H1 (cell line): ENCODE results near the gene MAGI2. TPM values are rescaled to one million over a fixed set of nuclear protein-coding genes. Genes with fewer than 3 reads are reported as not detected.

ENCODE experiments used
- CTCF ChIA-PET: fragments of 300-600 bp; sonication (Branson Sonifier 250); formaldehyde crosslinking; loops from one replicate; lab custom pipeline; 2021; ENCODE audit not compliant: partially characterized antibody; lab: Charles Lee
- POLR2A ChIA-PET: fragments of 300-600 bp; sonication (Branson Sonifier 250); formaldehyde crosslinking; loops from one replicate; lab custom pipeline; 2021; ENCODE audit warnings: inconsistent platforms; ENCODE audit not compliant: partially characterized antibody; lab: Charles Lee
- DNase-seq, 2 experiments: peaks; one replicate each; pipeline versions ENCODE4 v3.0.0 to v3.0.0-alpha.2; 2010 to 2022; ENCODE audit warnings: low spot score in 2 of 2, low read depth in 1 of 2, mixed read lengths in 1 of 2
- FAIRE-seq: peaks from 2 replicates; lab custom pipeline; 2011; peaks lifted over from hg19 to GRCh38; lab: Jason Lieb, UNC
- H2AFZ ChIP-seq: 2 replicates; pipeline ENCODE4 v1.8.1; 2012; ENCODE audit warnings: low read length, inconsistent platforms
- H2AK5ac ChIP-seq: 2 replicates; pipeline ENCODE4 v1.6.1; 2013; ENCODE audit warnings: low read depth, low read length
- H2BK120ac ChIP-seq: replicated peaks from 2 replicates; pipeline ENCODE3; 2013; ENCODE audit warnings: low read depth, low read length, inconsistent platforms
- H2BK12ac ChIP-seq: 2 replicates; pipeline ENCODE4 v1.6.1; 2013; ENCODE audit warnings: low read depth, low read length
- H2BK15ac ChIP-seq: 2 replicates; pipeline ENCODE4 v1.6.1; 2013; ENCODE audit warnings: low read length
- H2BK20ac ChIP-seq: 2 replicates; pipeline ENCODE4 v1.6.1; 2013; ENCODE audit warnings: low read length
- H2BK5ac ChIP-seq: 2 replicates; pipeline ENCODE4 v1.6.1; 2013; ENCODE audit warnings: low read depth, low read length
- H3K14ac ChIP-seq: 2 replicates; pipeline ENCODE4 v1.6.1; 2013; ENCODE audit warnings: inconsistent platforms; ENCODE audit not compliant: insufficient read length
- H3K18ac ChIP-seq: 2 replicates; pipeline ENCODE4 v1.6.1; 2013; ENCODE audit warnings: low read length; ENCODE audit errors: extremely low read depth
- H3K23ac ChIP-seq: 2 replicates; pipeline ENCODE4 v1.6.1; 2013; ENCODE audit warnings: inconsistent platforms; ENCODE audit not compliant: insufficient read length
- H3K23me2 ChIP-seq: 2 replicates; pipeline ENCODE4 v1.6.1; 2013; ENCODE audit warnings: low read depth, low read length
- H3K27ac ChIP-seq: 2 replicates; pipeline ENCODE4 v1.6.1; 2011; ENCODE audit warnings: low read depth, low read length, inconsistent platforms
- H3K27me3 ChIP-seq, 4 experiments: replicated peaks in 1 of 4; 1 replicate in 1 of 4; 2 replicates in 3 of 4; pipeline versions ENCODE4 v1.6.1 to v1.8.1; 2011 to 2013; ENCODE audit warnings: low read length in 3 of 4, mild to moderate bottlenecking in 3 of 4, inconsistent platforms in 2 of 4, mixed read lengths in 2 of 4, moderate library complexity in 1 of 4; ENCODE audit not compliant: control insufficient read depth in 3 of 4, insufficient read depth in 3 of 4; ENCODE audit errors: extremely low read depth in 1 of 4
- H3K36me3 ChIP-seq, 4 experiments: 2 replicates each; pipeline versions ENCODE4 v1.6.1 to v1.8.1; 2011 to 2013; ENCODE audit warnings: mild to moderate bottlenecking in 4 of 4, low read length in 3 of 4, moderate library complexity in 2 of 4, control low read depth in 1 of 4, inconsistent platforms in 1 of 4; ENCODE audit not compliant: insufficient read depth in 4 of 4, control insufficient read depth in 2 of 4
- H3K4ac ChIP-seq: replicated peaks from 2 replicates; pipeline ENCODE3; 2013; ENCODE audit warnings: low read length, low read depth, mixed read lengths, inconsistent platforms; ENCODE audit not compliant: insufficient read length
- H3K4me1 ChIP-seq, 4 experiments: replicated peaks in 1 of 4; 1 replicate in 1 of 4; 2 replicates in 3 of 4; pipeline versions ENCODE4 v1.6.1 to v1.8.1; 2011 to 2013; ENCODE audit warnings: low read length in 3 of 4, inconsistent platforms in 2 of 4, mixed read lengths in 1 of 4; ENCODE audit not compliant: insufficient read depth in 4 of 4, control insufficient read depth in 3 of 4
- H3K4me2 ChIP-seq, 2 experiments: 2 replicates each; pipeline versions ENCODE4 v1.6.1 to v1.8.1; 2011 to 2013; ENCODE audit warnings: low read depth in 2 of 2, low read length in 2 of 2, control low read depth in 1 of 2, inconsistent platforms in 1 of 2, mild to moderate bottlenecking in 1 of 2; ENCODE audit not compliant: insufficient read depth in 1 of 2
- H3K4me3 ChIP-seq, 4 experiments: fragments of 200-600, 300-600 bp in 1 of 4; sonication (generic), shearing (Covaris generic), sonication (Bioruptor Twin) in 1 of 4; 2 replicates each; pipeline versions ENCODE4 v1.5.1 to v1.8.1; 2011 to 2016; ENCODE audit warnings: low read length in 4 of 4, low read depth in 3 of 4, control low read depth in 2 of 4, inconsistent platforms in 2 of 4, mild to moderate bottlenecking in 2 of 4, mixed read lengths in 1 of 4, moderate library complexity in 1 of 4; ENCODE audit not compliant: insufficient read depth in 2 of 4; ENCODE audit errors: extremely low read depth in 1 of 4
- H3K56ac ChIP-seq: replicated peaks from 2 replicates; pipeline ENCODE3; 2013; ENCODE audit warnings: low read depth, mild to moderate bottlenecking, mixed read lengths, low read length, inconsistent platforms; ENCODE audit not compliant: insufficient read length
- H3K79me1 ChIP-seq: 2 replicates; pipeline ENCODE4 v1.6.1; 2013; ENCODE audit warnings: low read depth, low read length, control low read depth
- H3K79me2 ChIP-seq, 2 experiments: 2 replicates each; pipeline versions ENCODE4 v1.6.1 to v1.8.1; 2012 to 2013; ENCODE audit warnings: low read length in 2 of 2, mild to moderate bottlenecking in 2 of 2, inconsistent platforms in 1 of 2; ENCODE audit not compliant: insufficient read depth in 2 of 2, control insufficient read depth in 1 of 2
- H3K9ac ChIP-seq, 4 experiments: replicated peaks in 1 of 4; 1 replicate in 1 of 4; 2 replicates in 3 of 4; pipeline versions ENCODE4 v1.6.1 to v1.8.1; 2011 to 2013; ENCODE audit warnings: low read depth in 3 of 4, low read length in 3 of 4, control low read depth in 2 of 4, mild to moderate bottlenecking in 2 of 4, moderate library complexity in 2 of 4, inconsistent platforms in 1 of 4; ENCODE audit errors: extremely low read depth in 1 of 4
- H3K9me3 ChIP-seq, 2 experiments: 2 replicates each; pipeline versions ENCODE4 v1.6.1 to v1.8.1; 2012 to 2013; ENCODE audit warnings: mild to moderate bottlenecking in 2 of 2, moderate library complexity in 2 of 2, control low read depth in 1 of 2, inconsistent platforms in 1 of 2, low read depth in 1 of 2, low read length in 1 of 2, mixed read lengths in 1 of 2; ENCODE audit not compliant: insufficient read depth in 2 of 2
- H4K20me1 ChIP-seq, 2 experiments: replicated peaks in 1 of 2; 2 replicates each; pipeline versions ENCODE3 to v1.8.1; 2011 to 2013; ENCODE audit warnings: inconsistent platforms in 2 of 2, low read length in 2 of 2, mild to moderate bottlenecking in 1 of 2; ENCODE audit not compliant: insufficient read depth in 2 of 2, control insufficient read depth in 1 of 2
- H4K5ac ChIP-seq: 2 replicates; pipeline ENCODE4 v1.6.1; 2013; ENCODE audit warnings: low read length, low read depth, mixed read lengths, inconsistent platforms; ENCODE audit not compliant: insufficient read length
- H4K8ac ChIP-seq: 2 replicates; pipeline ENCODE4 v1.8.0; 2013; ENCODE audit warnings: mild to moderate bottlenecking, moderate library complexity, low read length, inconsistent platforms; ENCODE audit not compliant: insufficient read depth; ENCODE audit errors: extremely low read depth
- H4K91ac ChIP-seq: replicated peaks from 2 replicates; pipeline ENCODE3; 2013; ENCODE audit warnings: low read length, mixed read lengths, inconsistent platforms; ENCODE audit not compliant: insufficient read length
- CBX5 ChIP-seq: fragments of 300-800, 300-1000 bp; sonication (generic); IDR thresholded peaks from 2 replicates; pipeline ENCODE4 v1.7.1; 2016; ENCODE audit warnings: antibody characterized with exemption, low read length, low read depth
- CEBPB ChIP-seq: IDR thresholded peaks from 2 replicates; pipeline ENCODE4 v1.6.1; 2012; ENCODE audit warnings: low read depth, low read length
- KDM5A ChIP-seq: fragments of 200-600 bp; IDR thresholded peaks from 2 replicates; pipeline ENCODE4 v1.7.1; 2012; ENCODE audit warnings: mild to moderate bottlenecking, low read length, inconsistent platforms, mixed read lengths
- NRF1 ChIP-seq: IDR thresholded peaks from 2 replicates; pipeline ENCODE4 v1.6.1; 2011; ENCODE audit warnings: mild to moderate bottlenecking, low read depth, low read length, improper control_type of control experiment
- PHF8 ChIP-seq: fragments of 200-600 bp; sonication (generic); conservative IDR thresholded peaks from 2 replicates; pipeline ENCODE4 v1.7.1; 2012; ENCODE audit warnings: low read depth, mild to moderate bottlenecking, inconsistent platforms, low read length, moderate library complexity
- POLR2AphosphoS5 ChIP-seq: IDR thresholded peaks from 2 replicates; pipeline ENCODE4 v1.6.1; 2011; ENCODE audit warnings: low read depth, low read length
- RFX5 ChIP-seq: IDR thresholded peaks from 2 replicates; pipeline ENCODE4 v1.6.1; 2011; ENCODE audit warnings: low read depth, low read length, improper control_type of control experiment, borderline replicate concordance
- SP1 ChIP-seq: IDR thresholded peaks from 2 replicates; pipeline ENCODE4 v1.6.1; 2011; ENCODE audit warnings: low read depth, low read length
- TAF7 ChIP-seq: optimal IDR thresholded peaks from 2 replicates; pipeline ENCODE3; 2011; ENCODE audit warnings: low read depth, mild to moderate bottlenecking, inconsistent platforms, low read length, moderate library complexity, borderline replicate concordance
- YY1 ChIP-seq: IDR thresholded peaks from 2 replicates; pipeline ENCODE4 v1.6.1; 2011; ENCODE audit warnings: low read depth, mild to moderate bottlenecking, low read length
- WGBS, 2 experiments: shearing (Covaris generic) in 1 of 2; methylation state at CpG; one replicate each; pipeline versions ENCODE4 v1.1.6 to v1.1.7; 2013 to 2015; ENCODE audit warnings: low lambda C conversion rate in 2 of 2, mixed read lengths in 2 of 2, inconsistent platforms in 1 of 2, low coverage in 1 of 2, missing lambda C conversion rate in 1 of 2; ENCODE audit not compliant: insufficient replicate concordance in 2 of 2, insufficient coverage in 1 of 2, insufficient read length in 1 of 2; ENCODE audit errors: extremely low coverage in 1 of 2, missing lambda C conversion rate in 1 of 2; 5-methylcytosine and 5-hydroxymethylcytosine counted together
- polyA plus RNA-seq, 7 experiments: library from polyadenylated mRNA; depleted of rRNA in 3 of 7; stranded (reverse) in 5 of 7; unstranded in 2 of 7; fragments of >200 nt in 5 of 7; fragments of 200-250 nt in 2 of 7; gene quantifications; 1 replicate in 5 of 7; 2 replicates in 1 of 7; 4 replicates in 1 of 7; pipeline versions ENCODE4 v1.2.1 to v1.2.3, GENCODE V29; 2011 to 2013; ENCODE audit warnings: missing spikeins in 2 of 7, mixed read lengths in 2 of 7
- total RNA-seq: library from RNA; stranded (reverse); fragmentation: NEBNext Ultra II Directional; extraction: Animal tissue kit (Norgen Biotek cat#: 25700); gene quantifications from 2 replicates; pipeline ENCODE4 v1.2.1, GENCODE V29; 2021

Gene MAGI2
- total and polyA plus RNA-seq, 2 of the 8 experiments (the other 6 are each of a cell fraction or from before 2014, with no cell fraction given) = 6.0 to 27.3 TPM

GRCh38 chr7:78213402-78213801 lies 1240.1 kb downstream of the MAGI2 start:
- Histone ChIP-seq H3K36me3 (no peaks in the 10 kb centered on the region), H2BK12ac (no peak overlapping the region), H3K18ac (no peak overlapping the region), H3K79me2 (no peaks in the 10 kb centered on the region), H3K9me3 (no peaks in the 10 kb centered on the region), H3K27ac (no peak overlapping the region), H3K27me3 (no peaks in the 10 kb centered on the region; a peak in 1 of 7 replicates), H3K4me1 (peaks cover 0 to 9% (median 2%) of the 10 kb centered on the region in 4 experiments; a peak in 2 of 7 replicates), H2BK120ac (no peak overlapping the region), H3K79me1 (no peaks in the 10 kb centered on the region), H3K23ac (no peak overlapping the region), H3K56ac (no peak overlapping the region), H2BK20ac (no peak overlapping the region), H3K4ac (no peak overlapping the region), H2AFZ (no peak overlapping the region), H3K14ac (no peak overlapping the region), H4K91ac (no peak overlapping the region), H4K8ac (no peak overlapping the region), H4K20me1 (peaks cover 0 to 1% of the 10 kb centered on the region in 2 experiments), H3K4me2 (no peak overlapping the region), H3K23me2 (no peaks in the 10 kb centered on the region), H4K5ac (no peak overlapping the region), H2BK15ac (no peak overlapping the region), H2AK5ac (no peak overlapping the region), H2BK5ac (no peak overlapping the region), H3K9ac (no peak overlapping the region), H3K4me3 (no peak overlapping the region)
- ChIA-PET CTCF (no interaction called here), POLR2A (no interaction called here)
- WGBS, 2 experiments = 92% methylated on average over 6 of the region's 6 CpGs; no CpG with 5 or more reads in 1 of the 2 experiments
- DNase-seq (no peak), FAIRE-seq (no peak)
- TF ChIP-seq CBX5 (no peak), CEBPB (no peak), RFX5 (no peak), SP1 (no peak), KDM5A (no peak), PHF8 (no peak), YY1 (no peak), NRF1 (no peak), TAF7 (no peak), POLR2AphosphoS5 (no peak)
